MCF 10A (cell line): ENCODE data around the gene SLIT3. TPM values are rescaled to one million over a fixed set of nuclear protein-coding genes. Genes with fewer than 3 reads are reported as not detected.

Experiments
- BruUV-seq: library from RNA; stranded (reverse); fragments of 400-500 nt; replicated peaks from 2 replicates; lab custom pipeline; 2021; lab: Mats Ljungman, UMichigan
- CTCF ChIA-PET: fragments of 300-600 bp; sonication (Branson Sonifier 250); formaldehyde crosslinking; extraction: SDS; loops from one replicate; lab custom pipeline; 2021; ENCODE audit warnings: antibody characterized with exemption, inconsistent platforms; lab: Yijun Ruan, JAX
- POLR2A ChIA-PET: fragments of 300-600, 350-650 bp; sonication (Branson Sonifier 250); formaldehyde crosslinking; extraction: SDS; loops from one replicate; lab custom pipeline; 2020; ENCODE audit warnings: antibody characterized with exemption, inconsistent platforms; lab: Yijun Ruan, JAX
- DNase-seq: peaks from one replicate; pipeline ENCODE4 v3.0.0-alpha.2; 2018; ENCODE audit not compliant: unreplicated experiment
- H3K27ac Mint-ChIP-seq: one replicate; pipeline ENCODE4 v1.8.0; 2022; ENCODE audit warnings: mild to moderate bottlenecking, low read depth, mixed read lengths; ENCODE audit not compliant: unreplicated experiment
- H3K27me3 Mint-ChIP-seq: one replicate; pipeline ENCODE4 v1.8.0; 2022; ENCODE audit warnings: mixed read lengths; ENCODE audit not compliant: insufficient read depth, unreplicated experiment
- H3K36me3 Mint-ChIP-seq: one replicate; pipeline ENCODE4 v1.8.0; 2022; ENCODE audit warnings: mild to moderate bottlenecking, moderate library complexity, mixed read lengths; ENCODE audit not compliant: insufficient read depth, unreplicated experiment
- H3K4me1 Mint-ChIP-seq: one replicate; pipeline ENCODE4 v1.8.0; 2022; ENCODE audit warnings: mixed read lengths; ENCODE audit not compliant: insufficient read depth, unreplicated experiment
- H3K4me3 Mint-ChIP-seq: one replicate; pipeline ENCODE4 v1.8.0; 2022; ENCODE audit warnings: mild to moderate bottlenecking, moderate library complexity, mixed read lengths; ENCODE audit not compliant: unreplicated experiment
- H3K9me3 Mint-ChIP-seq: one replicate; pipeline ENCODE4 v1.8.0; 2022; ENCODE audit warnings: mixed read lengths; ENCODE audit not compliant: unreplicated experiment
- intact Hi-C: fragments of 100-400 bp; cut with micrococcal nuclease; formaldehyde crosslinking; loops from 2 replicates; pipeline ENCODE4 v1.14.1; 2022
- total RNA-seq: library from RNA; stranded (reverse); gene quantifications from 2 replicates; pipeline ENCODE4 v1.2.3, GENCODE V29; 2022
- TF ChIP-seq, protein P1 (sequence below): fragments of 200-600 bp; IDR thresholded peaks from one replicate; pipeline ENCODE4 v1.8.0; 2022; ENCODE audit warnings: antibody characterized with exemption, mild to moderate bottlenecking; ENCODE audit not compliant: unreplicated experiment

Gene SLIT3
- total RNA-seq, 1 experiment from 2014 or later, result 0.89 TPM

- intact Hi-C loops, result no loop called here
- no peak for DNase-seq
- H3K36me3 Mint-ChIP-seq, result no peaks in the 10 kb centered on the region
- CTCF ChIA-PET, result no interaction called here
- no peaks in the 10 kb centered on the region for H3K4me1 Mint-ChIP-seq
- H3K4me3 Mint-ChIP-seq, result no peak overlapping the region
- TF ChIP-seq, protein P1, sequence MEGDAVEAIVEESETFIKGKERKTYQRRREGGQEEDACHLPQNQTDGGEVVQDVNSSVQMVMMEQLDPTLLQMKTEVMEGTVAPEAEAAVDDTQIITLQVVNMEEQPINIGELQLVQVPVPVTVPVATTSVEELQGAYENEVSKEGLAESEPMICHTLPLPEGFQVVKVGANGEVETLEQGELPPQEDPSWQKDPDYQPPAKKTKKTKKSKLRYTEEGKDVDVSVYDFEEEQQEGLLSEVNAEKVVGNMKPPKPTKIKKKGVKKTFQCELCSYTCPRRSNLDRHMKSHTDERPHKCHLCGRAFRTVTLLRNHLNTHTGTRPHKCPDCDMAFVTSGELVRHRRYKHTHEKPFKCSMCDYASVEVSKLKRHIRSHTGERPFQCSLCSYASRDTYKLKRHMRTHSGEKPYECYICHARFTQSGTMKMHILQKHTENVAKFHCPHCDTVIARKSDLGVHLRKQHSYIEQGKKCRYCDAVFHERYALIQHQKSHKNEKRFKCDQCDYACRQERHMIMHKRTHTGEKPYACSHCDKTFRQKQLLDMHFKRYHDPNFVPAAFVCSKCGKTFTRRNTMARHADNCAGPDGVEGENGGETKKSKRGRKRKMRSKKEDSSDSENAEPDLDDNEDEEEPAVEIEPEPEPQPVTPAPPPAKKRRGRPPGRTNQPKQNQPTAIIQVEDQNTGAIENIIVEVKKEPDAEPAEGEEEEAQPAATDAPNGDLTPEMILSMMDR, result no peak
- no peak overlapping the region for H3K27ac Mint-ChIP-seq
- H3K27me3 Mint-ChIP-seq, result no peaks in the 10 kb centered on the region
- peaks cover 31% of the 10 kb centered on the region for H3K9me3 Mint-ChIP-seq
- BruUV-seq, result no TSS peak
- POLR2A ChIA-PET, result no interaction called here
These were observed 172.3 kb downstream of the SLIT3 start for GRCh38 chr5:169128679-169129078.

GRCh38 chr5:169127431-169127830 is 173.5 kb downstream of the SLIT3 start:
- TF ChIP-seq, protein P1, result no peak
- H3K4me3 Mint-ChIP-seq, result no peak overlapping the region
- intact Hi-C loops, result no loop called here
- no peak for DNase-seq
- POLR2A ChIA-PET, result no interaction called here
- H3K27ac Mint-ChIP-seq, result no peak overlapping the region
- BruUV-seq, result no TSS peak
- no peaks in the 10 kb centered on the region for H3K4me1 Mint-ChIP-seq
- CTCF ChIA-PET, result no interaction called here
- H3K9me3 Mint-ChIP-seq, result peaks cover 42% of the 10 kb centered on the region
- H3K27me3 Mint-ChIP-seq, result no peaks in the 10 kb centered on the region
- no peaks in the 10 kb centered on the region for H3K36me3 Mint-ChIP-seq

GRCh38 chr5:169126481-169127021 is 174.4 kb downstream of the SLIT3 start:
- CTCF ChIA-PET, result no interaction called here
- Mint-ChIP-seq H3K36me3 (no peaks in the 10 kb centered on the region), H3K4me1 (no peaks in the 10 kb centered on the region), H3K27ac (no peak overlapping the region), H3K27me3 (no peaks in the 10 kb centered on the region), H3K4me3 (no peak overlapping the region), H3K9me3 (peaks cover 36% of the 10 kb centered on the region)
- BruUV-seq, result no TSS peak
- intact Hi-C loops, result no loop called here
- DNase-seq, result no peak
- TF ChIP-seq, protein P1, result no peak
- POLR2A ChIA-PET, result no interaction called here

GRCh38 chr5:169125571-169125970 is 175.4 kb downstream of the SLIT3 start:
- TF ChIP-seq, protein P1, result no peak
- H3K9me3 Mint-ChIP-seq, result peaks cover 33% of the 10 kb centered on the region
- POLR2A ChIA-PET, result no interaction called here
- BruUV-seq, result no TSS peak
- intact Hi-C loops, result no loop called here
- DNase-seq, result no peak
- CTCF ChIA-PET, result interaction anchor here (0.6 to 1.2 kb wide), 2 partner anchors 25 to 456 kb away, joined by 3 read pairs; no protein-coding TSS in a partner anchor
- no peaks in the 10 kb centered on the region for H3K27me3 Mint-ChIP-seq
- H3K27ac Mint-ChIP-seq, result no peak overlapping the region
- H3K36me3 Mint-ChIP-seq, result no peaks in the 10 kb centered on the region
- no peak overlapping the region for H3K4me3 Mint-ChIP-seq
- no peaks in the 10 kb centered on the region for H3K4me1 Mint-ChIP-seq
